ENCODE results near the gene TRPM8. TPM values are rescaled to one million over a fixed set of nuclear protein-coding genes. Genes with fewer than 3 reads are reported as not detected.

The TRPM8 gene
- total RNA-seq, 1 donor from 2014 or later, result not detected

DNA sequence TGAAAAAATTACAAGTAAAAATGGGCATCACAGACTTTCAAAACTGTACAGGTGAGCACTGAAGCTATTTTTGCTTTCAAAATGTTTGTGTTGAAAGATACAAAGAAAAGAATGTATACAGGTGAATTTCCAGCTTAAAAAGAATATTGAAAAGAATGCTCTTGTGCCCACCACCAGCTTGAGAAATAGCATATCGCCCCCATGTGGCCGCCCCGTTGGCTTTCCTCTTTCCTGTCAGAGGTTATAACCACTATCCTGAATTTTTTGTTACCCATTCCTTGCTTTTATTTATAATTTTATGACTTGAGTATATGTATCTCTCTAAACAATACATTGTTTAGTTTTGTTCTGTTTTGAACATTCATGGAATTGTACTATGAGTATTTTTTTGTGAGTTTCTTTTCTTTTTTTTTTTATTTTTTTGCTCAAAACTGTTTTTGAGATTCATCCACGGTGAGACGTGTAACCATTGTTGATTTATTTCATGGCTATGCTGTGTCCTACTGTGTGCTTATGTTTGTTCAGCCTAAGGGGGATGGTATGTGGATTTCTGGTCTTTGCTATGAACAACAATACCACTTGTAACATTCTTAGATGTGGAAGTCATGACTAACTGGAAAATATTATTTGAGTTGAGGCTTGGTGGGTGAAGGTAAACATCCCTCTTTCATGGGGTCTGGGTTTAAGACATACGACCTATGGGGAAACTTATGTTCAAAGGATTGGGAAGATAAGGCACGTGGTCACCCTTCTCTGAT lies 11.6 kb downstream of the TRPM8 start:
- Histone ChIP-seq H3K36me3 (no peaks in the 10 kb centered on the region), H3K4me1 (no peaks in the 10 kb centered on the region), H3K27me3 (no peaks in the 10 kb centered on the region), H3K9me3 (no peaks in the 10 kb centered on the region), H3K27ac (no peak overlapping the region), H3K4me3 (no peak overlapping the region)
- intact Hi-C loops (cut with DNase I), result no loop called here
- DNase-seq (ENCODE audit: low spot score in 2 of 2), result no peak
- TF ChIP-seq, protein P1, sequence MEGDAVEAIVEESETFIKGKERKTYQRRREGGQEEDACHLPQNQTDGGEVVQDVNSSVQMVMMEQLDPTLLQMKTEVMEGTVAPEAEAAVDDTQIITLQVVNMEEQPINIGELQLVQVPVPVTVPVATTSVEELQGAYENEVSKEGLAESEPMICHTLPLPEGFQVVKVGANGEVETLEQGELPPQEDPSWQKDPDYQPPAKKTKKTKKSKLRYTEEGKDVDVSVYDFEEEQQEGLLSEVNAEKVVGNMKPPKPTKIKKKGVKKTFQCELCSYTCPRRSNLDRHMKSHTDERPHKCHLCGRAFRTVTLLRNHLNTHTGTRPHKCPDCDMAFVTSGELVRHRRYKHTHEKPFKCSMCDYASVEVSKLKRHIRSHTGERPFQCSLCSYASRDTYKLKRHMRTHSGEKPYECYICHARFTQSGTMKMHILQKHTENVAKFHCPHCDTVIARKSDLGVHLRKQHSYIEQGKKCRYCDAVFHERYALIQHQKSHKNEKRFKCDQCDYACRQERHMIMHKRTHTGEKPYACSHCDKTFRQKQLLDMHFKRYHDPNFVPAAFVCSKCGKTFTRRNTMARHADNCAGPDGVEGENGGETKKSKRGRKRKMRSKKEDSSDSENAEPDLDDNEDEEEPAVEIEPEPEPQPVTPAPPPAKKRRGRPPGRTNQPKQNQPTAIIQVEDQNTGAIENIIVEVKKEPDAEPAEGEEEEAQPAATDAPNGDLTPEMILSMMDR (IDR thresholded peaks at IDR 0.05), result no peak

DNA sequence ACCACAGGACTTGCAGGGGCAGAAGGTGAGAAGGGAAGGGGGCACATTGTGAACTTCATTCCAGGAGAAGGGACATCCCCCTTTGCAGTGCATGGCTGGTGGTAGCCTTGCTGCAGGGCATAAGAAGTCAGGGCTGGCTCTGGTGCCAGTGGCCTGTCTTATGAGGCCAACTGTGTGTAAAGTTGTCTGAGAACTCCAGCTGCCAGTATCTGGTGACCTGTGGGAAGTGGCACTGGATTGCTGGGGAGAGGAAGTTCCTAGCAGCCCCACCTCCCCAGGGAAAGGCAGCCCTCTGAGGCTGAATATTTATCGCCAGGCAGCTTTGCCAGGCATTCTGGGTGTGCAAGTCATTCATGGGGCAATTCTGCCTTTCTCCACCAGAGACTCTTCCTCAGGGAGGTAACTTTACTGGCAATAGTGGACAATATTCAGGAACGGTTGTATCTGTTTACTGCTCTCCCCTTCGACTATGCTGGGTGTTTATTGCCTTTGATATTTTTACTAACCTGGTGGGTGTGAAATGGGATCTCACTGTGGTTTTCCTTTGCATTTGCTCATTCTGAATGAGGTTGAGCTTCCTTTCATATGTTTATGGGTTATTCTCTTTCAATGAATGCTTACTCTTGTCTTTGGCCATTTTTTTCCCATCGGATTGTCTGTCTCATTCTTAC lies 12.3 kb downstream of the TRPM8 start:
- Histone ChIP-seq H3K4me3 (no peak overlapping the region), H3K4me1 (no peaks in the 10 kb centered on the region), H3K27me3 (no peaks in the 10 kb centered on the region), H3K27ac (no peak overlapping the region), H3K9me3 (no peaks in the 10 kb centered on the region), H3K36me3 (no peaks in the 10 kb centered on the region)
- intact Hi-C loops (cut with DNase I), result no loop called here
- TF ChIP-seq, protein P1 (IDR thresholded peaks at IDR 0.05), result no peak
- DNase-seq (ENCODE audit: low spot score in 2 of 2), result no peak

DNA sequence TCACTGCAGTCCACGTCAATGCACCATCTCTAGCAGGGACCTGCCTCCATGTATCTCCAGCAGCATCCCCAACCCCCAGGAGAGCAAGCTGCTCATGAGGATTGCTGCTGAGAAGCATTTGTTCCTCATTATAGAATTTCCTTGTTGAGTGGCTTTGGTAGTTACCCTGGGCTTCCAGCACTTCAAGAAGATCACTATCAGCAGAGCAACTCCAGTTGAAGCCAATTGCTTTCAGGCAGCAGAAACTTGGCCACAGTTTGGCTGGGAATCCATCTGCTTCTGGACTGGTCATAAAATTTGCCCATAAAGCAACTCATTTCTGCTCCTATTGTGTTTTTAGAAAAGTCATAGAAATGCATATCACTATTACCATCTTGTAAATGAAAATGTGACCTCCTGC lies 17.4 kb downstream of the TRPM8 start:
- H3K27ac ChIP-seq, result no peak overlapping the region
- TF ChIP-seq, protein P1 (IDR thresholded peaks at IDR 0.05), result no peak
- H3K27me3 ChIP-seq, result no peaks in the 10 kb centered on the region
- no peaks in the 10 kb centered on the region for H3K4me1 ChIP-seq
- H3K36me3 ChIP-seq, result no peaks in the 10 kb centered on the region
- H3K9me3 ChIP-seq, result no peaks in the 10 kb centered on the region
- H3K4me3 ChIP-seq, result no peak overlapping the region
- intact Hi-C loops (cut with DNase I), result no loop called here
- DNase-seq (ENCODE audit: low spot score in 2 of 2), result no peak

DNA sequence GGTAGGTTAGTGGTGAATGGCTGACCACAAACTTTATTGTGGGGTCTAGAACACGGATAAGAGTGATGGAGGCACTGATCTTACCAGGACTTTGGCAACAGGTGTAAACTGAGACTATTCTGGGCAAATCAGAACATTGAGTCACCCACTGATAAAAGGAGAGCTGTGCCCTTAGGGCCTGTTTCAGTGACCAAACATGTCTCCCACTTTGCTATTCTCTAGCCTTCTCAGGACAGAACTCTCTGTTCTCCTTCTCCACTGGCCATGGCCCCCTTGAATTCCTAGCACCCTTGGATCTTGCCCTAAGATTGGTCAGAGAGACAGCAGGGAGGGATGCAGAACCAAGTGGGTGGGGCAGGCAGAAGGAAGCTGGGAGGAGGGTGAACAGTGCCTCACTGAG lies 18.3 kb downstream of the TRPM8 start:
- no peaks in the 10 kb centered on the region for H3K36me3 ChIP-seq
- TF ChIP-seq, protein P1 (IDR thresholded peaks at IDR 0.05), result no peak
- intact Hi-C loops (cut with DNase I), result no loop called here
- no peak overlapping the region for H3K4me3 ChIP-seq
- no peaks in the 10 kb centered on the region for H3K4me1 ChIP-seq
- no peaks in the 10 kb centered on the region for H3K9me3 ChIP-seq
- no peak for DNase-seq (ENCODE audit: low spot score in 2 of 2)
- H3K27ac ChIP-seq, result no peak overlapping the region
- no peaks in the 10 kb centered on the region for H3K27me3 ChIP-seq

DNA sequence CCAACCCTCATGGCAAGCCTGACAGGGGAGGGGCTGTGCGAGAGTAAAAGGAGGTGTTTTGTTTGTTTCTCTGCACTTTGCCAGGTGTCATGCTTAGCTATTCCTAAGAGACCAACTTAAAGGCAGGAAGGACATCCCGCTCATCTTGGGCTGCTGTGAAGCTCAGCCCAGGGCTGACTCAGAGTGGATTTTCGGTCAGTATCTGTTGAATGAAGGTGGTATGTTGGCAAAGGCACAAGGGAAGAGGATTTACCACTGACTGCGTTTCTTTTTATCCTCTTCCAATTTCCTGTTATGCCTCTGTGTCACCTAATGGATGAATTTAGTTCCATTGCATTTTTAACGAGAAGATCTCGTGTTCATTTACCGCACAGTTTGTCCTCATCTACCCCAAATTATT lies 18.9 kb downstream of the TRPM8 start:
- no peak overlapping the region for H3K27ac ChIP-seq
- TF ChIP-seq, protein P1 (IDR thresholded peaks at IDR 0.05), result no peak
- H3K9me3 ChIP-seq, result no peaks in the 10 kb centered on the region
- intact Hi-C loops (cut with DNase I), result no loop called here
- DNase-seq (ENCODE audit: low spot score in 2 of 2), result no peak
- H3K36me3 ChIP-seq, result no peaks in the 10 kb centered on the region
- H3K4me1 ChIP-seq, result no peaks in the 10 kb centered on the region
- no peaks in the 10 kb centered on the region for H3K27me3 ChIP-seq
- no peak overlapping the region for H3K4me3 ChIP-seq

All from ascending aorta (tissue), 2 donors.